A549 (cell line): Measurements from ENCODE around the gene MOK.

Source experiments
- MAFK ChIP-seq: fragments of 450-650 bp; IDR thresholded peaks from 2 replicates; pipeline ENCODE4 v1.6.1; 2014; ENCODE audit not compliant: partially characterized antibody
- NR3C1 ChIP-seq: fragments of >200 bp; sonication (Bioruptor Twin); formaldehyde crosslinking; IDR thresholded peaks from 3 replicates; pipeline ENCODE4 v1.6.1; 2017

DNA sequence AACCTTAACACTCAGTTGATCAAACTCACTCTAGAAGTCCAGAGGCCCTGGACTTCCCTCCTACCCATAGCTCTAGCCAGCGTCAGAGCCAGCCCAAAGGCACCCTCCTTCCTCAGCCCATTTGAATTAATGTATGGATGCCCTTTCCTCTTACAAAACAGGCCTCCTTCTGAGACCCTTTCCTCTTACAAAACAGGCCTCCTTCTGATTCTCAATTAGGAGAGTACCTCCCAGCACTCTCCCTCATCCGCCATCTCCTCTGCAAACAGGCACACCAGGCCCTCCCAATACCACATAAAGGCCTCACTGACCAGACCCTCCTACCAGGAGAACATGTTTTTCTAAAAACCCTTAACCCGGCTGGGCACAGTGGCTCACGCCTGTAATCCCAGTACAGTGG, 65.7 kb downstream of the MOK start:
- no peak for TF ChIP-seq MAFK
- no peak for TF ChIP-seq NR3C1
